SKM-1 treated with dmso at 0.1 percent for 144 hours (cell line): ENCODE measurements around the gene WDR55.
A peak's percentile ranks its signal among the peaks of the same experiment; 100 is the strongest.
"Not testable (repeated sequence)": the region's sequence is repeated elsewhere in the genome, so short reads cannot be mapped to it uniquely, and the experiment has no call there.

ENCODE experiments used
- DNase-seq: peaks from one replicate; lab custom pipeline; 2025; ENCODE audit not compliant: unreplicated experiment; lab: John Stamatoyannopoulos, UW

The WDR55 gene

DNA sequence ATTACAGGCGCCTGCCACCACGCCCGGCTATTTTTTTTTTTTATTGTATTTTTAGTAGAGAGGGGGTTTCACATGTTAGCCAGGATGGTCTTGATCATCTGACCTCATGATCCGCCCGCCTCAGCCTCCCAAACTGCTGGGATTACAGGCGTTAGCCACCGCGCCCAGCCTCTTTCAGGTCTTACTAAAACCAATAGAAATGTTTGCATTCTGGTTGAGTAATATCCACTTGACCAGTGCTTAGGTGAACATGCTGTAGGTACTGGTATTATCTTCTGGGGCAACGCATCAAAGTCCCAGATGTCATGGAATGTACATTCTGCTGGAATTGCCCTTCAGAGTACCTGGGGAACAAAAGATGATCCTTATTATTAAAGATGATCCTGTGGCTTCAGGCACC is 44.1 kb downstream of the WDR55 start:
- not testable (repeated sequence) for DNase-seq

DNA sequence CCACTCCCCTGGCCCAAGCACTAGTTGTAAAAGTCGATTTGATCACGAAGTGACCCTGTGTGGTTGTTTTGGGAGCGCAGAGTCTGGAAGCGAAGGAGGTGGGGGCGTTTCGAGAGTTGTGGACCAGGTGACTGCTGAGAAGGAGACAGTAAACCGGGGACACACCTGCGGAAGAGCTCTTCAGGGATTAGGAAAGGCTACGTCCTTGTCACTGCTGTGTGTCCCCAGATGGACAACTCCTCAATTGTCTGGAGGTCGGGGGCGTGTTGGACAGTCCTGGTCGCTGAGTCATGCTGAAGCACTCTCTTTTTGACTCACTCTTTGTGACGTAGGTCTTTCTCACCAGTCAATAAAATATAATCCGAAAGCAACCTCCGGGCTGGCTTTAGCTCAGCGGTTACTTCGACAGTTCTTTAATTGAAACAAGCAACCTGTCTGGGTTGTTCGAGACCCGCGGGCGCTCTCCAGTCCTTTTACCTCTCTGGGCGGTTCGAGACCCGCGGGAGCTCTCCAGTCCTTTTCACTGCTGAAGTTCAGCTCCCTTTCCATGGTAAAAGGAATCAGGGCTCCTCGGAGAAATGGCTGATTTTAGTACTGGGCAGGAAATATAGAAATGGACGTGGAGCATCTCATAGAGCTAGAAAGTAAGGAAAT is 46.3 kb downstream of the WDR55 start:
- peak; percentile 73 for DNase-seq

DNA sequence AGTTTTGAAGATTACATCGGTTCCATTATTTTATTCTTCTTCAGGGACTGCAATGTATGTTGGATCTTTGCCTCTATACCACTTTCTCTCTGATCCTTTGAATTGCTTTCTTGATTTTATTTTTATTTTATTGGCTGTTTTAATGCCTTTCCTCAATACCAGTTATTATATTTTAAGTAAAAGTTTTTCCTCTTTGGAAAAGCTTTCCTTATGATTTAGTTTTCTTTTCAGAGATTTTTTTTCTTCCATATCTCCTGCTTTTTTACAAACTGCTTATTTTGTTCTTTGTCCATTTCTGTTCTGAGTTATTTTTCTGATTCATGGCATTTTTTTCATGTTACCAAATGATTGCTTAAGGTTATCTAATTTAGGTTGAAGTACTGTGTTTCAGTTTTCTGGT is 47.1 kb downstream of the WDR55 start:
- DNase-seq, result no peak

DNA sequence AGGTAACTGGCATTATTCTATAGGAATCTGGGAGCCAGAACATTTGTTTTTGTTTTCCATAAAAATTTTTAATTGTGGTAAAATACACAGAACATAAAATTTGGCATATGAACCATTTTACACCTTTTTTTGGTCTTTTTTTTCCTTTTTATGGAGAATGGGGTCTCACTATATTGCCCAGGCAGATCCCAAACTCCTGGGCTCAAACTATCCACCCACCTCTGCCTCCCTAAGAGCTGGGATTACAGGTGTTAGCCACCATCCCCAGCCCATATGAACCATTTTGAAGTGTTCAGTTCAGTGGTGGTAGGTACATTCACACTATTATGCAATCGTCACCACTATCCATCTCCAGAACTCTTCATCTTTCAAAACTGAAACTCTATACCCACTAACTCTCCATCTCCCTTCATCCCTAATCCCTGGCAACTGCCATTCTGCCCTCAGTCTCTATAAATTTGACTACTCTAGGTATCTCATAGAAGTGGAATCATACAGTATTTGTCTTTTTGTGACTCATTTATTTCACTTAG is 48.9 kb downstream of the WDR55 start:
- no peak for DNase-seq

DNA sequence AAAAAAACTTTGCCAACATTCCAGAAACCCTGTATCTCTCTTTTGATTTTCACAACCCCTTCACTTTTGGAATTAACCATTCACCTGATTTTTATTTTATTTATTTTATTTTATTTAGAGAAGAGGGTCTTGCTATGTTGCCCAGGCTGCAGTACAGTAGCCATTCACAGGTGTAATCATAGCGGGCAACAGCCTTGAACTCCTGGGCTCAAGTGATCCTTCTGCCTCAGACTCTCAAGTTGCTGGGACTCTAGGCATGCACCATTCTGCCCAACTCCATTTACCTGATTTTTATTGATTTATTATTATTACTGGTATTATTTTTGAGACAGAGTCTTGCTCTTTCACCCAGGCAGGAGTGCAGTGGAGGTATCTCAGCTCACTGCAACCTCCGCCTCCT is 51.5 kb downstream of the WDR55 start:
- DNase-seq, result not testable (repeated sequence)

DNA sequence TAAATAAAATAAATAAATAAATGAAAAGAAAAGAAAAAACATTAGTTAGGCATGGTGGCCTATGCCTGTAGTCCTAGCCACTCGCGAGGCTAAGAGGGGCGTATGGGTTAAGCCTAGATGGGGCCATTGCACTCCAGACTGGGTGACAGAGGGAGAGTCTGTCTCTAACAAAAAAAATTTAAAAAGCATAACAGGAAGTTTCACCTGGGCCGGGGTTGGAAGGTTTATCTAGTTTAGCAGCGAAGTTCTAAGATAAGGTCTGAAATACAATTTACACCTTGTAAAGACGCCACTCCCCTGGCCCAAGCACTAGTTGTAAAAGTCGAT is 53.5 kb downstream of the WDR55 start:
- no peak for DNase-seq

DNA sequence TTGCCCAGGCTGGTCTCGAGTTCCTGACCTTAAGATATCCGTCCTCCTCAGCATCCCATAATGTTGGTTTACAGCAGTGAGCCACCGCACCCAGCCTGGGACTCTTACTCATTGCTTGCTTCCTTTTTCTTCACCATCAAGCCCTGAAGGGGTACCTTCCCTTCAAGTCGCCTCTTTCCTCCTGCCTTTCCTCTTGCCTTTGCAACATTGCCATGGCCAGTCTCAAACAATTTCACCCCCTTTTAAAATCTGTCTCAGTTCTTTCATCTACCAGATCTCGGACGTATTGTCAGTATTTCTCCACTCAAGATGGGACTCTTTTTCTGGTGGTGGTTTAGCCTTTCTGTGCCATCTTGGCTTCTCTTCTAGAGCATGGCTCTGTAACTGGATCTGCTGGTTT is 56.0 kb downstream of the WDR55 start:
- DNase-seq, result not testable (repeated sequence)

DNA sequence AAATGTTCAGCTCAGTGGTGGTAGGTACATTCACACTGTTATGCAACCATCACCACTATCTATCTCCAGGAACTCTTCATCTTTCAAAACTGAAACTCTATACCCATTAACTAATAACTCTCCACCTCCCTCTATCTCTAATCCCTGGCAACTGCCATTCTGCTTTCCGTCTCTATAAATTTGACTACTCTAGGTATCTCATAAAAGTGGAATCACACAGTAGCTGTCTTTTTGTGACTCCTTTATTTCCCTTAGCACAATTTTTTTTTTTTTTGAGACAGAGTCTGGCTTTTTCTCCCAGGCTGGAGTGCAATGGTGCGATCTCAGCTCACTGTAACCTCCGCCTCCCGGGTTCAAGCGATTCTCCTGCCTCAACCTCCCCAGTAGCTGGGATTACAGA is 56.7 kb downstream of the WDR55 start:
- not testable (repeated sequence) for DNase-seq
